Transverse colon (tissue), 4 donors: ENCODE measurements around the gene PLCL2. TPM values are rescaled to one million over a fixed set of nuclear protein-coding genes. Genes with fewer than 3 reads are reported as not detected.

ENCODE experiments used
- DNase-seq: peaks from one replicate; pipeline ENCODE4 v3.0.0-alpha.2; 2019
- H3K27ac ChIP-seq, 4 donors: fragments of 200-600 bp; sonication (generic); 2 replicates each; pipeline ENCODE4 v1.5.1; 2016 to 2018; ENCODE audit warnings: inconsistent platforms in 4 of 4
- H3K27me3 ChIP-seq: fragments of 200-600 bp; sonication (generic); 2 replicates; pipeline ENCODE4 v1.5.1; 2017; ENCODE audit warnings: inconsistent platforms
- H3K36me3 ChIP-seq, 4 donors: fragments of 200-600 bp; sonication (generic); 2 replicates each; pipeline ENCODE4 v1.5.1; 2017 to 2019; ENCODE audit warnings: inconsistent platforms in 4 of 4
- H3K4me1 ChIP-seq, 4 donors: fragments of 200-600 bp; sonication (generic); 2 replicates each; pipeline ENCODE4 v1.5.1; 2017 to 2020; ENCODE audit warnings: inconsistent platforms in 4 of 4
- H3K4me3 ChIP-seq, 4 donors: fragments of 200-600 bp; sonication (generic); 1 replicate in 1 of 4; 2 replicates in 3 of 4; pipeline versions ENCODE4 v1.5.1 to v1.6.1; 2017 to 2019; ENCODE audit warnings: inconsistent platforms in 4 of 4
- H3K9me3 ChIP-seq, 2 donors: fragments of 200-600 bp; sonication (generic); 2 replicates each; pipeline ENCODE4 v1.5.1; 2017 to 2019; ENCODE audit warnings: inconsistent platforms in 2 of 2
- CTCF ChIP-seq, 5 experiments: fragments of 200-600 bp in 3 of 5; fragments of 450-650 bp in 2 of 5; sonication (generic) in 3 of 5; IDR thresholded peaks; 1 replicate in 2 of 5; 2 replicates in 3 of 5; pipeline ENCODE4 v1.5.1; 2016 to 2017; ENCODE audit warnings: antibody characterized with exemption in 5 of 5, inconsistent platforms in 3 of 5, mild to moderate bottlenecking in 2 of 5, moderate library complexity in 1 of 5
- EP300 ChIP-seq: sonication (generic); formaldehyde crosslinking; IDR thresholded peaks from one replicate; pipeline ENCODE4 v1.6.1; 2017; ENCODE audit warnings: antibody characterized with exemption, low read depth
- POLR2A ChIP-seq: fragments of 450-650 bp; IDR thresholded peaks from one replicate; pipeline ENCODE4 v1.6.1; 2016; ENCODE audit warnings: antibody characterized with exemption, mild to moderate bottlenecking, moderate library complexity
- POLR2AphosphoS5 ChIP-seq, 3 donors: sonication (generic); formaldehyde crosslinking; IDR thresholded peaks; one replicate each; pipeline ENCODE4 v1.6.1; 2016; ENCODE audit warnings: antibody characterized with exemption in 3 of 3
- WGBS, 2 donors: methylation state at CpG; one replicate each; pipeline ENCODE4 v1.1.5; 2018; ENCODE audit warnings: low coverage in 1 of 2; 5-methylcytosine and 5-hydroxymethylcytosine counted together
- in situ Hi-C, 4 donors: fragments of 200-750 bp; cut with MboI; loops; one replicate each; pipeline versions ENCODE4 v1.15.0 to v1.15.1; 2017; ENCODE audit warnings: low sequenced_read_pairs in 3 of 4, low pct_ligation_motif_present in 1 of 4, low pct_unique_long_range_greater_than_20kb in 1 of 4
- intact Hi-C: fragments of 100-400 bp; cut with DNase I; formaldehyde crosslinking; loops from one replicate; pipeline ENCODE4 v1.15.1; 2023; ENCODE audit warnings: low total_unique reads
- total RNA-seq, 4 donors: library from RNA; depleted of rRNA; stranded (reverse); fragments of >200 nt; gene quantifications; one replicate each; pipeline ENCODE4 v1.1.0, GENCODE V29; 2016

The PLCL2 gene
- total RNA-seq, 4 donors from 2014 or later, result 17.2 to 41.4 (median 35.9) TPM

DNA sequence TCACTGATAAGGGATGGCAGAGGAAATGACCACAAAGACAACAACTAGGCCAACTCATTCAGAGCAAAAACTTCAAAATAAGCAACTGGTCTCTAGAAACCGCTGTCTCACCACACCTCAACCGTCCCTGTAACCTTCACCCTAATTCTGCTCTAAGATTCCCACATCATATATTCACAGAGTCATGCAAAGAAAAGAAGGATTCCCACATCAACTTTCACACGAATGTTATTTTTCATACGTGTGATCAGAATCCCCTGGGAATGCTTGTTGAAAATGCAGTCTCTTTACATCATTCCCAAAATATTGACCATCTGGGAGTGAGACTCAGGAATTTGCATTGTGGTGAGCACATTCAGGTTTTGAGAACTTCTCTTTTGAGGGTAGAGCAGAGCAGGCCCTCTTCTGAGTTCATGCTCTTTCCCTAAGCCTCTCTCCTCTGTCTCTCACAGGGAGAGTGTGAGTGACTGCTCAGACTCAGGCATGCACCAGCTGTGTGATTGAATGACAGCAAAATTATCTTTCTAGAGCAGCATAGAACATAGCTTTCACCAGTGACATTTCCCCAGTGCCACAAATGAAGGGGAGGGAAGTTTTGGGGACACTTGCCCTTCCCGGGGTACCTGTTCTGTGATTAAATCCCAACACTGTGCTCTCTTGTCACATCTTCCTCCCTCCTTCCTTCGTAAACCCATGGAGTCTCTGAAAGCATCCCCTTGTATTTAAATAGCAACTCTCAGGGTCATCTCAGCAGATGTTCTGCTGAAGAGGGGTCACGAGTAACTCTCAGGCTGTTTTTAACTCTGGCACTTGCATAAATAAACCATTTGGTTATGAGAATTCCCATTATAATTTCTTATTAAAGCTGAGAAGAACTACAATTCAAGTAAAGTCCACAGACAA is 170.9 kb downstream of the PLCL2 start:
- Histone ChIP-seq H3K27me3 (no peaks in the 10 kb centered on the region), H3K4me1 (no peaks in the 10 kb centered on the region), H3K9me3 (no peaks in the 10 kb centered on the region), H3K27ac (no peak overlapping the region), H3K36me3 (no peaks in the 10 kb centered on the region), H3K4me3 (no peak overlapping the region)
- intact Hi-C loops, result no loop called here
- DNase-seq, result no peak
- in situ Hi-C loops, result no loop called here
- WGBS, 2 donors, result 69 to 83% methylated on average over 7 of the region's 7 CpGs
- TF ChIP-seq CTCF (IDR thresholded peaks at IDR 0.05) (no peak), POLR2A (no peak), EP300 (no peak), POLR2AphosphoS5 (IDR thresholded peaks at IDR 0.05) (no peak)

GRCh38 chr3:17057321-17057720 is 172.6 kb downstream of the PLCL2 start:
- in situ Hi-C loops, result no loop called here
- Histone ChIP-seq H3K9me3 (no peaks in the 10 kb centered on the region), H3K27me3 (no peaks in the 10 kb centered on the region), H3K4me3 (no peak overlapping the region), H3K27ac (no peak overlapping the region), H3K36me3 (no peaks in the 10 kb centered on the region), H3K4me1 (no peaks in the 10 kb centered on the region)
- no peak for DNase-seq
- WGBS, 2 donors, result 80 to 88% methylated on average over 1 to 4 of the region's 4 CpGs
- TF ChIP-seq CTCF (IDR thresholded peaks at IDR 0.05), result no peak
- TF ChIP-seq POLR2AphosphoS5 (IDR thresholded peaks at IDR 0.05), result no peak
- TF ChIP-seq POLR2A, result no peak
- intact Hi-C loops, result no loop called here

DNA sequence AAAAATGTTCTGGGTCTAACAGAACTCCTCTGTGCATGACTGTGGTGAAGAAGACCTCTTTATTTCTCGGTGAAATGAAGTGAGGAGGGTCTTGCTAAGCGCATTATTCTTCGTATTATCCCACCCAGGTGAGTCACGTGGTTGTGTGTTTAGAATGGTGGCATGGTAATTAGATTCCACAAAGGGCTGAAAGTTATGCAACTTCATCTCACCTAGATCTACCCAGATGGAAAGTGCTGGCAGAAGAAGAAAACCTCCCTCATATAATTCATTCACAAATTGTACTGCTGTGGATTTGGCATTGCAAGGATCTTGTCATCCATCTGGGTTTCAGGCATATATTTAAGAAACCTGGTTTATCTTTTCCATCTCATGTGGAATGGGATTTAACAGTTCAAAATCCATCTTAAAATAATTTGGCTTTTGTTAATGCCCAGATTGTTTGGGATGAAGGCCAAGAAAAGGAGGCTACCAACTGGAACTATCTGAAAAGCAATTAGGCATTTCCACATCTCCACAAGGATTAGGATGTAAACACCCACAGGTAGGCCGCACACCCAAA is 175.3 kb downstream of the PLCL2 start:
- H3K36me3 ChIP-seq, result no peaks in the 10 kb centered on the region
- in situ Hi-C loops (no loop called here), intact Hi-C loops (no loop called here)
- DNase-seq, result no peak
- TF ChIP-seq CTCF (IDR thresholded peaks at IDR 0.05), result no peak
- H3K27ac ChIP-seq, result no peak overlapping the region
- no peaks in the 10 kb centered on the region for H3K9me3 ChIP-seq
- no peaks in the 10 kb centered on the region for H3K4me1 ChIP-seq
- no peak overlapping the region for H3K4me3 ChIP-seq
- 96% methylated on average over 4 to 5 of the region's 5 CpGs for WGBS, 2 donors
- H3K27me3 ChIP-seq, result no peaks in the 10 kb centered on the region

DNA sequence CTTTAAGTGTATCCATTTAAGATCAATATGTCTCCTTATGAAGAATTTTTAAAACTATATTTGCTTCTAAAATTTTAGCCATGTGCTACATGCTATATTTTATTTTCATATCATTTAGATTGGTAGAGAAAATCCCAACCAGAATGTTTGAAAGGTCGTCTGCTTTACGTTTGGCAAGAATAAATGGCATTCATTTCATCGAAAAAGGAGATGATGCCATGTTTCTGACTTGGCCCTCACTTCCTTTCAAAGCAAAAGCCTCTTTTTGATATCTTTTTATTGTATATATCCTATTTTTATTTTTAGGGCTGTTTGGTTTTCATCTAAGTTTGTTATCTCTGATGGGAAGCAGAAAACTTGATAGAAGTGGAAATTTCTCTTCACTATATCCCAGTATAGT is 176.2 kb downstream of the PLCL2 start:
- no peaks in the 10 kb centered on the region for H3K27me3 ChIP-seq
- in situ Hi-C loops (no loop called here), intact Hi-C loops (no loop called here)
- no peak overlapping the region for H3K4me3 ChIP-seq
- no peak for DNase-seq
- H3K36me3 ChIP-seq, result no peaks in the 10 kb centered on the region
- 91 to 96% methylated on average over 3 of the region's 3 CpGs for WGBS, 2 donors
- TF ChIP-seq EP300, result no peak
- no peak for TF ChIP-seq POLR2AphosphoS5 (IDR thresholded peaks at IDR 0.05)
- TF ChIP-seq POLR2A, result no peak
- TF ChIP-seq CTCF (IDR thresholded peaks at IDR 0.05), result no peak
- H3K9me3 ChIP-seq, result no peaks in the 10 kb centered on the region
- no peak overlapping the region for H3K27ac ChIP-seq
- H3K4me1 ChIP-seq, result no peaks in the 10 kb centered on the region
